ENCODE data around the gene KIF16B. TPM values are rescaled to one million over a fixed set of nuclear protein-coding genes. Genes with fewer than 3 reads are reported as not detected.

KIF16B gene
- polyA plus RNA-seq, 1 experiment: 10.2 TPM

GRCh38 chr20:16469395-16469905 lies 103.8 kb downstream of the KIF16B start:
- Histone ChIP-seq H3K4me3 (ENCODE audit: low read depth, low read length) (no peak overlapping the region), H3K27ac (ENCODE audit: low read depth, low read length) (no peak overlapping the region), H3K9me3 (ENCODE audit: control insufficient read depth, insufficient read depth, low read length) (no peaks in the 10 kb centered on the region), H3K27me3 (ENCODE audit: control insufficient read depth, insufficient read depth, low read length) (no peaks in the 10 kb centered on the region)
- TF ChIP-seq CTCF (IDR thresholded peaks at IDR 0.05; ENCODE audit: low read depth, low read length): no peak
- POLR2A ChIA-PET: no interaction called here
- no peak for DNase-seq (ENCODE audit: low read depth, low spot score)
- CTCF ChIA-PET: no interaction called here

DNA sequence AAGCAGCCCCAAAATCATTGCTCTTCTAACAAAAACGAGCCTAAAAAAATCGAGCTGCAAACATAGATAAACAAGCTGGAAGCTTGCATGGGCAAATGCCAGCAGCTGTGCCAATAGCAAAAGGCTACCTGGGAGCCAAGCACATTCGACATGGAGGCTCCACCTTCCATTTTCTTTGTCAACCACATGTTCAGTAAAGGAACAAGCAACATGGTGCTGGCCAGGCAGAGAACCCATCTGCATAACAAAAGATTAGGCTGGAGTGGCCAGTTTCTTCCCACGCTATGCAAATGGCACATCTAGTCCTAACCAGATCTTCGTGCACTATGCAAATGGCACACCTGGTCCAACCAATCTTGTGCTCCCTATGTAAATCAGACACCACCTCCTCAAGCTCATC lies 110.5 kb downstream of the KIF16B start:
- H3K27ac ChIP-seq (ENCODE audit: low read depth, low read length): no peak overlapping the region
- CTCF ChIA-PET: interaction anchor here (1.9 kb wide), 1 partner anchor 13 kb away, joined by 7 read pairs; no protein-coding TSS in a partner anchor
- no peak for DNase-seq (ENCODE audit: low read depth, low spot score)
- H3K9me3 ChIP-seq (ENCODE audit: control insufficient read depth, insufficient read depth, low read length): no peaks in the 10 kb centered on the region
- H3K4me3 ChIP-seq (ENCODE audit: low read depth, low read length): no peak overlapping the region
- POLR2A ChIA-PET: no interaction called here
- no peak for TF ChIP-seq CTCF (IDR thresholded peaks at IDR 0.05; ENCODE audit: low read depth, low read length)
- no peaks in the 10 kb centered on the region for H3K27me3 ChIP-seq (ENCODE audit: control insufficient read depth, insufficient read depth, low read length)

DNA sequence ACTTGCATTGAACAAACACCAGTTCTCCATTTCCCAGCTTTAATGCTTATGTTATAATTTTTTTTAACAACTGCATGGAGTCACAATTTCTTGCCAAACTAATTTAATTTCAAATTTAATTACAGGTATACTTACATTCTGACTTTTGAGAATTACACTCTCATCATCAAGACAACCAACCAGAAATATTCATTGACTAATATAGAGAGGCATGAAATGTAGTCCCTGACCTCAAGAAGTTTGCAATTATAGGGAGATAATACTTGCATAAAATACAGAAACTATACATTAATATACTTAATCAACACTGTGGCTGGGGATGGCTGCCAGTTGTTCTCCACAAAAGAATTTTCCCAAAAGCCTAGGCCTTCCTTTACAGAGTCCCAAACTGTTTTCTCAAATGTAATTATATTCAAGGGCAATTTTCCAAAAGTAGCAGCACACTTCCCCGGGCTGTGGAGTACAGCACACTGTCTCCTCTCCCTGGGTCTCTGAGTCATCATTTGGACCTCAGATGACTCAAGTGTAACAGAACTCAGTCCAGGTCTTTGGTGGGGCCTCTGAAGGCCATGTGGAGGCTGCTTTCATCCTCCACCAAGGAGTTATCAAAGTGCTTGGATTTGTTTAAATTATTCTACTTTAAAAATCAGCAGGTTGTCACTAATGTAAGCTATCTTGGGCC lies 114.1 kb downstream of the KIF16B start:
- Histone ChIP-seq H3K4me3 (ENCODE audit: low read depth, low read length) (no peak overlapping the region), H3K27me3 (ENCODE audit: control insufficient read depth, insufficient read depth, low read length) (no peaks in the 10 kb centered on the region), H3K9me3 (ENCODE audit: control insufficient read depth, insufficient read depth, low read length) (no peaks in the 10 kb centered on the region), H3K27ac (ENCODE audit: low read depth, low read length) (no peak overlapping the region)
- TF ChIP-seq CTCF (IDR thresholded peaks at IDR 0.05; ENCODE audit: low read depth, low read length): no peak
- ChIA-PET POLR2A (no interaction called here), CTCF (interaction anchor here (2.2 kb wide), 1 partner anchor 17 kb away, joined by 11 read pairs; no protein-coding TSS in a partner anchor)
- DNase-seq (ENCODE audit: low read depth, low spot score): peak; percentile 33

DNA sequence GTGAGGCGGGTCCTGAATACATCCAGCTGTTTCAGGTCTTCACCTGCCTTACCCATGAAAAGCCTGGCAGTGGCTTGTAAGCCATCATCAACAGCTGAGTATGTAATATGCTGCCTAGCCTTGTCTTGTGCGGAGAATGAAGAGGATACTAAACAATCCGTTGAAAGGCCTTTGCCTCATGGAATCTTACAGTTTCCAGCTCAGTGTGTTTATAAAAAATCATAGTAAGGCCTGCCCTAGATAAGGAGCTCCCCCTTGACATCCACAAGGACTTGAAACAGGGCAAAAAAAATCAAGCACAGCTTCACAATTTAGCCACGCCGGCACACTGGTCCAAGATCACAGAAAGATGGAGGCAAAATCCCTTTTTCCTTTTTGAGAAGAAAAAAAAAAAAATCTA lies 115.7 kb downstream of the KIF16B start:
- no peak overlapping the region for H3K27ac ChIP-seq (ENCODE audit: low read depth, low read length)
- H3K27me3 ChIP-seq (ENCODE audit: control insufficient read depth, insufficient read depth, low read length): no peaks in the 10 kb centered on the region
- CTCF ChIA-PET: interaction anchor here (1.0 to 1.3 kb wide), 2 partner anchors 18 to 39 kb away, joined by 3 to 6 read pairs; no protein-coding TSS in a partner anchor
- H3K9me3 ChIP-seq (ENCODE audit: control insufficient read depth, insufficient read depth, low read length): no peaks in the 10 kb centered on the region
- POLR2A ChIA-PET: no interaction called here
- DNase-seq (ENCODE audit: low read depth, low spot score): no peak
- no peak for TF ChIP-seq CTCF (IDR thresholded peaks at IDR 0.05; ENCODE audit: low read depth, low read length)
- no peak overlapping the region for H3K4me3 ChIP-seq (ENCODE audit: low read depth, low read length)

DNA sequence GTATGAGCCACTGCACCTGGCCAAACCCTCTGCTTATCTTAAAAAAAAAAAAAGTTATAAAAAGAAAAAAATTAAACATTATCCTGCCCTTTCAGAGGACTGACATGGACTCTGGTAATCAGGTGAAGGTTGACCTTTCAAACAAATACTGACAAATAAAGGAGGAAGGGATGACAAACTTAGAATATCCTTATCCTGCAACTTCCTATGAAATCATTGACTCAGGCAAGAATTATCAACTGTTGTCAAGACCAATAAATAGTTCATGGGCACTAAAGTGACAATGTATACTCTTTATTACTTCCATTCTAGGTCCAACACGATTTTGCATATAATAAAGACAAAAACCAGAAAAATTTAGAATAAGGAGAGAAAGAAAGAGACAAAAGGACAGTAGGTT lies 117.9 kb downstream of the KIF16B start:
- DNase-seq (ENCODE audit: low read depth, low spot score): no peak
- Histone ChIP-seq H3K9me3 (ENCODE audit: control insufficient read depth, insufficient read depth, low read length) (no peaks in the 10 kb centered on the region), H3K27me3 (ENCODE audit: control insufficient read depth, insufficient read depth, low read length) (no peaks in the 10 kb centered on the region), H3K27ac (ENCODE audit: low read depth, low read length) (no peak overlapping the region), H3K4me3 (ENCODE audit: low read depth, low read length) (no peak overlapping the region)
- TF ChIP-seq CTCF (IDR thresholded peaks at IDR 0.05; ENCODE audit: low read depth, low read length): no peak
- CTCF ChIA-PET: interaction anchor here (0.9 kb wide), 1 partner anchor 20 kb away, joined by 4 read pairs; no protein-coding TSS in a partner anchor
- POLR2A ChIA-PET: no interaction called here

Data from AG04450 (cell line).